ENCODE results near the gene UBE2Q1. TPM values are rescaled to one million over a fixed set of nuclear protein-coding genes. Genes with fewer than 3 reads are reported as not detected.

Gene UBE2Q1
- total and polyA plus RNA-seq, 10 of the 15 experiments (the other 5 are each of a cell fraction or from before 2014, with no cell fraction given) = 3.9 to 82.6 (median 24.1) TPM

DNA sequence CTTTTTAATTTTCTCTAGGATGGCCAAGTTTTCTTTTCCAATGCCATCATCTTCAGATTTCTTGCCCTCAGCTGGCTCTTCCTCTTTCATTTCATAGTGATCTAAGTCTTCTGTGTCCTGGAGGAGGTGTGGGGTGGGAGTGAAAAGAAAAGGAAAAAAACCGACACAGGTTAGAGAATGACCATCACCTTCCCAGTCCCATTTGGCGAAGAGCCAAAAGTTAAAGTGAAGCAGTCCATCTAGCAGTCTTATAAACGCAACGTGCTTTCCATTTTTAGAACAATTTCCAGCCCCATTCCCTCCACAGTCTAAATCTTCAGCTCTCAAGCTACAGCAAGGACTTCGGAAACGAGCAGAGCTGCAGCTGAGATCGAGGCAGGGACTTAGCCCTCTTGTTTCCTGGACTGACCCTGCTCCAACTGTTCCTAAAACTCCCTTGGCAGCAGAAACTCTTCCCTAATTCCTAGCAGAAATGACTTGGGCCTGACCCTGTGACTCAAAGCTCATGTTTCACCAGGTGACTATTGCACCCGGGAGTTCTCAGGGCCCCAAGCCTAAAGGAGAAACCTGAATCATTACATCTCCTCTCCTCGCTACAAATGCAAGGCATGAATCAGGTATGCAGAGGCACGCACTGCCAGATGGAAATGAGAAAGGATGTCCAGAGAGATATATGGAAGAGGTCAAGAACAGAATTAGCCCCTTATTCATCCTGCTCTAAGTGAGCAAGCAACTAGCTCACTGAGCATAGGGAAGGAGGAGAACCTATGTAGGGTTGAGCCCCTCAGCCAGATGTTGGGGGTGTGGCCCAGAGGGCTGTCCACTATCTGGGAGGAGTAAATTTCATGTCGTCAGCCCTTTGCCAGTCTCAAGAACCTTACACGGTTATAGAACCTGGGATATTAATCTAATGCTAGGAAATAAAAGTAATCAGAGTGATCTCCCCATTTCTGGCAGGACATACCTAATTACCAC, 5.1 kb downstream of the UBE2Q1 start:
- peaks cover 29% of the 10 kb centered on the region for H3K79me2 ChIP-seq (ENCODE audit: control insufficient read depth, insufficient read depth, low read length)
- DNase-seq (ENCODE audit: low read depth, low spot score) = no peak
- no TSS peak for BruUV-seq (replicated peaks)
- no peaks in the 10 kb centered on the region for H3K27me3 ChIP-seq (replicated peaks in 1 of 2; ENCODE audit: control insufficient read depth in 2 of 2, insufficient read depth in 2 of 2, low read length in 1 of 2)
- ChIA-PET RAD21 (ENCODE audit: unreplicated experiment) (interaction anchor here (0.6 to 1.7 kb wide), 3 partner anchors 63 to 74 kb away, joined by 3 to 5 read pairs (median 4); no protein-coding TSS in a partner anchor), CTCF (interaction anchor here (0.7 to 5.2 kb wide), 5 partner anchors 7 to 671 kb away, joined by 3 to 49 read pairs (median 4); no protein-coding TSS in a partner anchor), SMC1A (ENCODE audit: uncharacterized antibody, unreplicated experiment) (interaction anchor here (1.6 to 2.9 kb wide), 2 partner anchors 56 to 73 kb away, joined by 3 to 20 read pairs; no protein-coding TSS in a partner anchor), POLR2A (interaction anchor here (0.7 kb wide), 1 partner anchor 61 kb away, joined by 3 read pairs; no protein-coding TSS in a partner anchor)
- H3K36me3 ChIP-seq (ENCODE audit: control insufficient read depth in 2 of 2, insufficient read depth in 2 of 2, low read length in 1 of 2) = peaks cover 34 to 50% of the 10 kb centered on the region in 2 experiments
- H2AFZ ChIP-seq (ENCODE audit: control insufficient read depth, low read depth, low read length) = no peak overlapping the region
- peaks cover 20% of the 10 kb centered on the region for H3K4me1 ChIP-seq (ENCODE audit: control insufficient read depth, insufficient read depth, low read length)
- no peak overlapping the region for H3K9ac ChIP-seq (ENCODE audit: control insufficient read depth, insufficient read depth, low read length)
- H3K4me3 ChIP-seq = no peak overlapping the region
- in situ Hi-C loops (cut with MboI) (loop anchor here (5.0 kb wide), 1 partner anchor 66 kb away; no protein-coding TSS in a partner anchor), intact Hi-C loops (cut with micrococcal nuclease; ENCODE audit: unreplicated experiment) (no loop called here)
- H3K9me3 ChIP-seq (replicated peaks; ENCODE audit: control insufficient read depth, insufficient read depth, low read length) = no peaks in the 10 kb centered on the region
- 91% methylated on average over 12 of the region's 12 CpGs for WGBS (ENCODE audit: insufficient coverage, insufficient replicate concordance, low lambda C conversion rate, missing lambda C conversion rate)
- no peak for FAIRE-seq
- no peak for ATAC-seq
- TF ChIP-seq EGR1 (IDR thresholded peaks at IDR 0.05; ENCODE audit: borderline replicate concordance in 1 of 2, low read depth in 2 of 2, low read length in 2 of 2) (no peak), BHLHE40 (IDR thresholded peaks at IDR 0.05; ENCODE audit: borderline replicate concordance in 1 of 2, low read depth in 2 of 2, low read length in 1 of 2) (no peak), BMI1 (IDR thresholded peaks at IDR 0.05; ENCODE audit: borderline replicate concordance) (no peak), KLF5 (IDR thresholded peaks at IDR 0.05; ENCODE audit: partially characterized antibody) (no peak), SUPT20H (IDR thresholded peaks at IDR 0.05; ENCODE audit: borderline replicate concordance, control insufficient read depth, low read depth, low read length) (no peak), NRF1 (conservative IDR thresholded peaks at IDR 0.05; ENCODE audit: low read depth, low read length) (no peak), IKZF1 (conservative IDR thresholded peaks at IDR 0.05) (no peak), CBX3 (IDR thresholded peaks at IDR 0.05; ENCODE audit: borderline replicate concordance, low read depth) (no peak), STAT1 (conservative IDR thresholded peaks at IDR 0.05) (no peak), CREB1 (IDR thresholded peaks at IDR 0.05; ENCODE audit: low read depth) (no peak), ZNF384 (IDR thresholded peaks at IDR 0.05; ENCODE audit: borderline replicate concordance, low read depth, low read length) (no peak)
- TF ChIP-seq, protein P1, sequence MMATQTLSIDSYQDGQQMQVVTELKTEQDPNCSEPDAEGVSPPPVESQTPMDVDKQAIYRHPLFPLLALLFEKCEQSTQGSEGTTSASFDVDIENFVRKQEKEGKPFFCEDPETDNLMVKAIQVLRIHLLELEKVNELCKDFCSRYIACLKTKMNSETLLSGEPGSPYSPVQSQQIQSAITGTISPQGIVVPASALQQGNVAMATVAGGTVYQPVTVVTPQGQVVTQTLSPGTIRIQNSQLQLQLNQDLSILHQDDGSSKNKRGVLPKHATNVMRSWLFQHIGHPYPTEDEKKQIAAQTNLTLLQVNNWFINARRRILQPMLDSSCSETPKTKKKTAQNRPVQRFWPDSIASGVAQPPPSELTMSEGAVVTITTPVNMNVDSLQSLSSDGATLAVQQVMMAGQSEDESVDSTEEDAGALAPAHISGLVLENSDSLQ (IDR thresholded peaks at IDR 0.05) = no peak
- TF ChIP-seq, protein P2, sequence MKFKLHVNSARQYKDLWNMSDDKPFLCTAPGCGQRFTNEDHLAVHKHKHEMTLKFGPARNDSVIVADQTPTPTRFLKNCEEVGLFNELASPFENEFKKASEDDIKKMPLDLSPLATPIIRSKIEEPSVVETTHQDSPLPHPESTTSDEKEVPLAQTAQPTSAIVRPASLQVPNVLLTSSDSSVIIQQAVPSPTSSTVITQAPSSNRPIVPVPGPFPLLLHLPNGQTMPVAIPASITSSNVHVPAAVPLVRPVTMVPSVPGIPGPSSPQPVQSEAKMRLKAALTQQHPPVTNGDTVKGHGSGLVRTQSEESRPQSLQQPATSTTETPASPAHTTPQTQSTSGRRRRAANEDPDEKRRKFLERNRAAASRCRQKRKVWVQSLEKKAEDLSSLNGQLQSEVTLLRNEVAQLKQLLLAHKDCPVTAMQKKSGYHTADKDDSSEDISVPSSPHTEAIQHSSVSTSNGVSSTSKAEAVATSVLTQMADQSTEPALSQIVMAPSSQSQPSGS (IDR thresholded peaks at IDR 0.05; ENCODE audit: low read length) = no peak
- no peak overlapping the region for H3K27ac ChIP-seq (ENCODE audit: control insufficient read depth, insufficient read depth)
- peaks cover 6% of the 10 kb centered on the region; the same call in 1 of the 2 replicates for H4K20me1 ChIP-seq (ENCODE audit: control insufficient read depth, insufficient read depth)
- no peak overlapping the region for H3K4me2 ChIP-seq (ENCODE audit: control insufficient read depth, insufficient read depth)

All from GM12878 (cell line).